Spleen (tissue), 13 donors: ENCODE measurements around the gene CAPZA2. TPM values are rescaled to one million over a fixed set of nuclear protein-coding genes. Genes with fewer than 3 reads are reported as not detected.
"Not testable (repeated sequence)": the region's sequence is repeated elsewhere in the genome, so short reads cannot be mapped to it uniquely, and the experiment has no call there.

ENCODE experiments used
- DNase-seq: peaks from one replicate; pipeline ENCODE4 v3.0.0-alpha.2; 2020
- H3K27ac ChIP-seq, 8 donors: fragments of 200-600 bp; sonication (generic) in 7 of 8; 1 replicate in 4 of 8; 2 replicates in 4 of 8; pipeline versions ENCODE4 v1.5.0 to v1.8.0; 2016 to 2021; ENCODE audit warnings: inconsistent platforms in 4 of 8, mild to moderate bottlenecking in 4 of 8, moderate library complexity in 1 of 8
- H3K27me3 ChIP-seq, 7 donors: fragments of 200-600 bp; sonication (generic) in 6 of 7; replicated peaks in 1 of 7; 1 replicate in 4 of 7; 2 replicates in 3 of 7; pipeline versions ENCODE4 v1.5.0 to v1.8.0; 2016 to 2021; ENCODE audit warnings: inconsistent platforms in 3 of 7, mild to moderate bottlenecking in 1 of 7
- H3K36me3 ChIP-seq, 6 donors: fragments of 200-600 bp; sonication (generic) in 5 of 6; 1 replicate in 4 of 6; 2 replicates in 2 of 6; pipeline versions ENCODE4 v1.5.0 to v1.8.0; 2016 to 2021; ENCODE audit warnings: inconsistent platforms in 2 of 6
- H3K4me1 ChIP-seq, 6 donors: fragments of 200-600 bp; sonication (generic) in 5 of 6; 1 replicate in 3 of 6; 2 replicates in 3 of 6; pipeline versions ENCODE4 v1.5.0 to v1.8.0; 2016 to 2021; ENCODE audit warnings: inconsistent platforms in 3 of 6
- H3K4me3 ChIP-seq, 8 donors: fragments of 200-600 bp; sonication (generic) in 7 of 8; 1 replicate in 4 of 8; 2 replicates in 4 of 8; pipeline versions ENCODE4 v1.5.0 to v1.8.0; 2016 to 2021; ENCODE audit warnings: inconsistent platforms in 4 of 8, mild to moderate bottlenecking in 4 of 8, moderate library complexity in 2 of 8
- H3K9me3 ChIP-seq, 8 donors: fragments of 200-600 bp; sonication (generic) in 7 of 8; 1 replicate in 4 of 8; 2 replicates in 4 of 8; pipeline versions ENCODE4 v1.5.0 to v1.8.0; 2016 to 2021; ENCODE audit warnings: inconsistent platforms in 4 of 8
- POLR2A ChIP-seq, 3 donors: fragments of 450-650 bp; IDR thresholded peaks; one replicate each; pipeline ENCODE4 v1.5.1; 2017; ENCODE audit warnings: antibody characterized with exemption in 3 of 3, mild to moderate bottlenecking in 1 of 3
- POLR2AphosphoS5 ChIP-seq, 3 donors: sonication (generic); formaldehyde crosslinking; IDR thresholded peaks; one replicate each; pipeline ENCODE4 v1.5.1; 2017; ENCODE audit warnings: antibody characterized with exemption in 3 of 3
- WGBS, 5 donors: extraction: QIAGEN DNeasy Blood & Tissue Kit in 3 of 5; methylation state at CpG; one replicate each; pipeline versions ENCODE4 v1.1.5 to v1.1.7; 2013 to 2018; 5-methylcytosine and 5-hydroxymethylcytosine counted together
- intact Hi-C: fragments of 100-400 bp; cut with DNase I; formaldehyde crosslinking; loops from one replicate; pipeline ENCODE4 v1.15.0; 2023; ENCODE audit warnings: low total_unique reads
- long read RNA-seq, 2 donors: transcript quantifications; one replicate each; lab custom pipeline, GENCODE V29; 2026
- polyA plus RNA-seq, 3 donors: library from polyadenylated mRNA; stranded (reverse); fragments of 200-250 nt; gene quantifications; one replicate each; pipeline ENCODE4 v1.2.1, GENCODE V29; 2013
- total RNA-seq, 7 donors: library from RNA; depleted of rRNA in 3 of 7; stranded (reverse); fragments of >200 nt in 3 of 7; fragmentation: NEBNext Ultra II Directional in 4 of 7; extraction: Animal tissue kit (Norgen Biotek cat#: 25700) in 4 of 7; gene quantifications; one replicate each; pipeline versions ENCODE4 v1.1.0 to v1.2.1, GENCODE V29; 2016 to 2021
- TF ChIP-seq, protein P1 (sequence below), 11 experiments: fragments of 200-600 bp in 7 of 11; fragments of 450-650 bp in 4 of 11; sonication (generic) in 4 of 11; IDR thresholded peaks in 8 of 11; conservative IDR thresholded peaks in 3 of 11; 1 replicate in 7 of 11; 2 replicates in 4 of 11; pipeline versions ENCODE4 v1.4.0 to v1.8.0; 2016 to 2021; ENCODE audit warnings: antibody characterized with exemption in 11 of 11, inconsistent platforms in 4 of 11, mild to moderate bottlenecking in 1 of 11
- donor health status: healthy with polysubstance abuse.
- donor health status: DM: no; HTN: no; CAD: no; lungs with moderate emphysema.
- donor health status: DM: no; HTN: no; CAD: no.
- donor health status: Bipolar disorder and iron deficiency.
- donor health status: healthy.
- donor health status: DM: no; HTN: no; CAD: no.
- donor health status: DM: yes; HTN: yes; CAD: no.

Gene CAPZA2
- total RNA-seq, result 100 to 1,000 TPM; 117 to 263 (median 186) TPM
- polyA plus RNA-seq, result 10 to 100 TPM; 27.6 to 68.1 (median 38.6) TPM
- long read RNA-seq, donor 1, full-length matches to known transcripts, result 67 of 78 reads
- long read RNA-seq, donor 1, partial matches to known transcripts, result 11 of 78 reads
- long read RNA-seq, donor 1, other reads (novel, unspliced or antisense), result 0 of 78 reads
- long read RNA-seq, donor 2, full-length matches to known transcripts, result 62 of 62 reads
- long read RNA-seq, donor 2, partial matches to known transcripts, result 0 of 62 reads
- long read RNA-seq, donor 2, other reads (novel, unspliced or antisense), result 0 of 62 reads

DNA sequence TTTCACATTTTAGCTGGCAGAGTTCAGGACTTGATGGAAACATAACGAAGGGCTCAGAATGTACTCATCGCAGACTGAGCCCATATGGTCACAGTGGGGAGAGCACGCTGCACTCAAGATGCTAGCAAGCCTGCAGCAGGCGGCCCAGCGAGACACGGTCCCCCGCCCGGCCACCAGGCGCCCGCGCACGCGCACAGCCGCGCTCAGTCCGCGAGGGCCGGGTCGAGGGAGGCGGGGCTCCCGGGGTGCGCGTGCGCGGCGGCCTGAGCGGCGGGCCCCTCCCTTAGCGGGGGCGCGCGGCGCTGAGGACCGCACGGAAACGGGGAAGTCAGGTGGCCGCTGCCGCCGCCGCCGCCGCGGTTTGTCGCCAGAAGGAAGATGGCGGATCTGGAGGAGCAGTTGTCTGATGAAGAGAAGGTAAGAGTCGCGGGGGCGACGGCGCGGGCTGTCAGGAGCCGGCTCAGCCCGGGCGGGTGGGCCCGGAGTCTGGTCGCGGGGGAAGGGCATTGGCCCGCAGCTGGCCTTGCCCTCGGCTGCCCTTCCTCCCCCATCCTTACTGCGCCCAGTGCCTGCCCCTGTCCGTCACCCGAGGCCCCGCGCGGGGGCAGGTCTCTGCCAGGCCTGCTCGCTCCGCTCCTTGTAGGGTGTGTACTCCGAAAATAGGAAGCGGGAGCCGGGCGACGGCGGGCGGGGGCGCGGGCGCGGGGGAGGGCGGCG lies at the start of gene CAPZA2:
Gene CAPZA2 (plus strand): TSS at position 354 of the 717 bp plus-strand sequence. CDS start 25 bp downstream, at position 379.
- Histone ChIP-seq H3K9me3 (no peaks in the 10 kb centered on the region), H3K4me1 (peaks cover 18 to 65% (median 47%) of the 10 kb centered on the region in 6 donors), H3K4me3 (peak within 1 kb of the TSS; percentile 63 to 89 (median 79)), H3K27ac (peak within 1 kb of the TSS; percentile 92 to 100 (median 98)), H3K27me3 (no peaks in the 10 kb centered on the region), H3K36me3 (no peaks in the 10 kb centered on the region)
- TF ChIP-seq POLR2AphosphoS5 (IDR thresholded peaks at IDR 0.05) (peak; percentile 91 to 93 (median 92)), POLR2A (IDR thresholded peaks at IDR 0.05) (no peak)
- TF ChIP-seq, protein P1, sequence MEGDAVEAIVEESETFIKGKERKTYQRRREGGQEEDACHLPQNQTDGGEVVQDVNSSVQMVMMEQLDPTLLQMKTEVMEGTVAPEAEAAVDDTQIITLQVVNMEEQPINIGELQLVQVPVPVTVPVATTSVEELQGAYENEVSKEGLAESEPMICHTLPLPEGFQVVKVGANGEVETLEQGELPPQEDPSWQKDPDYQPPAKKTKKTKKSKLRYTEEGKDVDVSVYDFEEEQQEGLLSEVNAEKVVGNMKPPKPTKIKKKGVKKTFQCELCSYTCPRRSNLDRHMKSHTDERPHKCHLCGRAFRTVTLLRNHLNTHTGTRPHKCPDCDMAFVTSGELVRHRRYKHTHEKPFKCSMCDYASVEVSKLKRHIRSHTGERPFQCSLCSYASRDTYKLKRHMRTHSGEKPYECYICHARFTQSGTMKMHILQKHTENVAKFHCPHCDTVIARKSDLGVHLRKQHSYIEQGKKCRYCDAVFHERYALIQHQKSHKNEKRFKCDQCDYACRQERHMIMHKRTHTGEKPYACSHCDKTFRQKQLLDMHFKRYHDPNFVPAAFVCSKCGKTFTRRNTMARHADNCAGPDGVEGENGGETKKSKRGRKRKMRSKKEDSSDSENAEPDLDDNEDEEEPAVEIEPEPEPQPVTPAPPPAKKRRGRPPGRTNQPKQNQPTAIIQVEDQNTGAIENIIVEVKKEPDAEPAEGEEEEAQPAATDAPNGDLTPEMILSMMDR (IDR thresholded peaks at IDR 0.05 in 8 of 11, conservative IDR thresholded peaks at IDR 0.05 in 3 of 11), result peak in 10 of 11 experiments; percentile 34 to 76 (median 68)
- DNase-seq, result peak; percentile 99
- WGBS, 5 donors, result 0 to 1% (median 1%) methylated on average over 17 to 80 of the region's 80 CpGs
- intact Hi-C loops, result no loop called here

DNA sequence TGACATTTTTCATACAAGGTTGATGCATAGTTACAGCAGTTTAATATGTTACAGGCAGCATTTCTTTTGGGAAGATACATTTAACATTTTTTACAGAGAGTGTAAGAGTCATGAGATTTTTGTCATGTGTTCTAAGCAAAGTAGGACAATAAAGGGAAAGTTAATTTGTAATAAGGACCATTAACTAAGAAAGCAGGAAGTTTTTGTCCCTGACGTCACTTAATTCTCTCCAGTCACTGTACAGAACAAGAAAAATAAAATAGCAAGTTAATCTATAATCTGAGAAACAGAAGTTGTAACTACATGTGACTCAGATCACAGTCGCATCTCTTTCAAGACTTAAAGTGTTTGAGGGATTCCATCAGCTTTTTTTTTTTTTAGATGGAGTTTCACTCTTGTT lies 49.5 kb upstream of the CAPZA2 start:
- Histone ChIP-seq H3K9me3 (no peaks in the 10 kb centered on the region), H3K4me3 (no peak overlapping the region), H3K36me3 (no peaks in the 10 kb centered on the region), H3K4me1 (no peaks in the 10 kb centered on the region), H3K27me3 (no peaks in the 10 kb centered on the region), H3K27ac (no peak overlapping the region)
- TF ChIP-seq POLR2AphosphoS5 (IDR thresholded peaks at IDR 0.05) (no peak), POLR2A (IDR thresholded peaks at IDR 0.05) (no peak)
- TF ChIP-seq, protein P1 (IDR thresholded peaks at IDR 0.05 in 8 of 11, conservative IDR thresholded peaks at IDR 0.05 in 3 of 11), result no peak
- intact Hi-C loops, result loop anchor here (10.0 kb wide), 1 partner anchor 558 kb away; no protein-coding TSS in a partner anchor
- WGBS, 5 donors, result 62 to 78% (median 70%) methylated on average over 2 of the region's 2 CpGs
- DNase-seq, result no peak

DNA sequence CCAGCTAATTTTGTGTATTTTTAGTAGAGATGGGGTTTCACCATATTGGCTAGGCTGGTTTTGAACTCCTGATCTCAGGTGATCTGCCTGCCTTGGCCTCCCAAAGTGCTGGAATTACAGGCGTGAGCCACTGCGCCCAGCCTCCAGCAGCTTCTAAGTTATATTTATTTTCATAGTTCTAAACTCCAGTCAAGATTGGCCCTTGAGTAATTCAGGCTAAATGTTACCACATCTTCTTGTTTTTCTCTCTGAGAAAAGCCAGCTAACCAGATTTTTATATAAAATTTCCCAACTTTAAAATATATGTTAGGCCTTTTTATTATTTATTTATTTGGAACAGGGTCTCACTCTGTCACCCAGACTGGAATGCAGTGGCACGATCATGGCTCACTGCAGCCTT lies 49.0 kb upstream of the CAPZA2 start:
- DNase-seq, H3K27me3 ChIP-seq, H3K36me3 ChIP-seq, H3K27ac ChIP-seq, H3K9me3 ChIP-seq, H3K4me3 ChIP-seq, H3K4me1 ChIP-seq: not testable (repeated sequence)
- WGBS, 5 donors, result 84 to 97% (median 90%) methylated on average over 3 of the region's 3 CpGs
- intact Hi-C loops, result loop anchor here (10.0 kb wide), 1 partner anchor 559 kb away; no protein-coding TSS in a partner anchor

DNA sequence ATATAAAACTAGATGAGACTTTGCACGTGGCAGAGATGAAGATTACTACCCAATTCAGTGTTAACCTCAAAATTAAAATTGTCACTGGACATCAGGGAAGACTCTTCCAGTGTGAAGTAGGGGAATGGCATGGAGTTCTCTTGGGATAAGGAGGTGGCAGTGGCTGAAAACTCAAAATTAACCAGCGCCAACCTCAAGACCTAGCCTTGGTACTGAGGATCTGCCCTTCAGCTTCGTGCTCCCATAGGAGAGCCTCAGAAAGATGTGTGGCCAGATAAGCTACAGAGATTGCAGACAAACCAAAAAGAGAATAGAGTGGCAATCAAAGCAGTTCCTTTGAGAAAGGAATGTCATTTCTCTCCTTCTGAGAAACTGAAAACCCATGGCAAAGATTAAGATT lies 47.3 kb upstream of the CAPZA2 start:
- Histone ChIP-seq H3K36me3 (no peaks in the 10 kb centered on the region), H3K4me3 (no peak overlapping the region), H3K9me3 (no peaks in the 10 kb centered on the region), H3K4me1 (no peaks in the 10 kb centered on the region), H3K27ac (no peak overlapping the region), H3K27me3 (no peaks in the 10 kb centered on the region)
- intact Hi-C loops, result loop anchor here (10.0 kb wide), 1 partner anchor 560 kb away; no protein-coding TSS in a partner anchor
- 55 to 72% (median 71%) methylated on average over 3 of the region's 3 CpGs for WGBS, 5 donors
- TF ChIP-seq, protein P1 (IDR thresholded peaks at IDR 0.05 in 8 of 11, conservative IDR thresholded peaks at IDR 0.05 in 3 of 11), result no peak
- TF ChIP-seq POLR2A (IDR thresholded peaks at IDR 0.05), result no peak
- no peak for TF ChIP-seq POLR2AphosphoS5 (IDR thresholded peaks at IDR 0.05)
- DNase-seq, result no peak
